HFF-Myc (cell line): ENCODE data around the gene C9.

Source experiments
- DNase-seq: peaks from one replicate; pipeline ENCODE4 v3.0.0-alpha.2; 2011; ENCODE audit warnings: low read depth; ENCODE audit errors: extremely low read depth
- H3K4me3 ChIP-seq: replicated peaks from 2 replicates; pipeline ENCODE4 v1.5.1; 2011; ENCODE audit warnings: low read depth, mild to moderate bottlenecking, control low read depth, low read length
- TF ChIP-seq, protein P1 (sequence below): IDR thresholded peaks from 2 replicates; pipeline ENCODE4 v1.5.1; 2012; ENCODE audit warnings: mild to moderate bottlenecking, low read depth, low read length, control low read depth; ENCODE audit errors: missing control alignments

C9 gene

GRCh38 chr5:39254671-39255070, 109.6 kb downstream of the C9 start:
- TF ChIP-seq, protein P1, sequence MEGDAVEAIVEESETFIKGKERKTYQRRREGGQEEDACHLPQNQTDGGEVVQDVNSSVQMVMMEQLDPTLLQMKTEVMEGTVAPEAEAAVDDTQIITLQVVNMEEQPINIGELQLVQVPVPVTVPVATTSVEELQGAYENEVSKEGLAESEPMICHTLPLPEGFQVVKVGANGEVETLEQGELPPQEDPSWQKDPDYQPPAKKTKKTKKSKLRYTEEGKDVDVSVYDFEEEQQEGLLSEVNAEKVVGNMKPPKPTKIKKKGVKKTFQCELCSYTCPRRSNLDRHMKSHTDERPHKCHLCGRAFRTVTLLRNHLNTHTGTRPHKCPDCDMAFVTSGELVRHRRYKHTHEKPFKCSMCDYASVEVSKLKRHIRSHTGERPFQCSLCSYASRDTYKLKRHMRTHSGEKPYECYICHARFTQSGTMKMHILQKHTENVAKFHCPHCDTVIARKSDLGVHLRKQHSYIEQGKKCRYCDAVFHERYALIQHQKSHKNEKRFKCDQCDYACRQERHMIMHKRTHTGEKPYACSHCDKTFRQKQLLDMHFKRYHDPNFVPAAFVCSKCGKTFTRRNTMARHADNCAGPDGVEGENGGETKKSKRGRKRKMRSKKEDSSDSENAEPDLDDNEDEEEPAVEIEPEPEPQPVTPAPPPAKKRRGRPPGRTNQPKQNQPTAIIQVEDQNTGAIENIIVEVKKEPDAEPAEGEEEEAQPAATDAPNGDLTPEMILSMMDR = no peak
- no peak for DNase-seq
- no peak overlapping the region for H3K4me3 ChIP-seq

DNA sequence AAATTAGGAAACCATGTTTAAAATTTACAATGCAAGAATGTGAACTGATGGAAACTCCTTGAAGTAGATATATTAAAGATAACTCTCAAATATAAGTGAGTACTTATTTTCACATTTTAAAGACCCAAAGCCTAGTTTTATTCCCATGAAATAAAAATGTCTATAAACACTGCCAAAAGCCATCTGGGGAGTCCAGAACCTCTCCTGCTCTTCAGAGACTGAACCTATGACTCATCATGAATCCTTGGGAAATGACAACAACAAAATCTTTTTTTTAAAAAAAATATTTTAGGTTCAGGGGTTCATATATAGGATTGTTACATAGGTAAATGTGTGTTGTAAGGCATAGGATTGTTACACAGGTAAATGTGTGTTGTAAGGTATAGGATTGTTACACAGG, 111.1 kb downstream of the C9 start:
- H3K4me3 ChIP-seq = no peak overlapping the region
- TF ChIP-seq, protein P1 = no peak
- no peak for DNase-seq

- DNase-seq = no peak
- no peak overlapping the region for H3K4me3 ChIP-seq
- TF ChIP-seq, protein P1 = no peak
Measured at GRCh38 chr5:39249564-39250274, 114.6 kb downstream of the C9 start.

- TF ChIP-seq, protein P1 = no peak
- no peak for DNase-seq
- H3K4me3 ChIP-seq = no peak overlapping the region
Measured at GRCh38 chr5:39249069-39249468, 115.2 kb downstream of the C9 start.

DNA sequence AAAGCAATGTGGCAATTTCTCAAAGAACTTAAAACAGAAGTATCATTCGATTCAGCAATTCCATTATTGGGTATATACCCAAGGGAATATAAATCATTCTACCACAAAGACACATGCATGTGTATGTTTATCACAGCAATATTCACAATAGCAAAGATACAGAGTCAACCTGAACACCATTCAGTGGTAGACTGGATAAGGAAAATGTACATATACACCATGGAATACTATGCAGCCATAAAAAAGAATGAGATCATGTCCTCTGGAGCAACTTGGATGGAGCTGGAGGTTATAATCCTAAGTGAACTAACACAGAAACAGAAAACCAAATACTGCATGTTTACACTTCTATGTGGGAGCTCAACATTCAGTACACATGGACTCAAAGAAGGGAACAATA, 123.5 kb downstream of the C9 start:
- TF ChIP-seq, protein P1 = no peak
- DNase-seq = no peak
- no peak overlapping the region for H3K4me3 ChIP-seq

- TF ChIP-seq, protein P1 = no peak
- no peak for DNase-seq
- H3K4me3 ChIP-seq = no peak overlapping the region
Measured at GRCh38 chr5:39238366-39239105, 125.8 kb downstream of the C9 start.
